ENCODE results near the gene SORBS1. TPM values are rescaled to one million over a fixed set of nuclear protein-coding genes. Genes with fewer than 3 reads are reported as not detected.

The SORBS1 gene
- total and polyA plus RNA-seq, 4 donors: 33.2 to 71.3 (median 44.1) TPM

DNA sequence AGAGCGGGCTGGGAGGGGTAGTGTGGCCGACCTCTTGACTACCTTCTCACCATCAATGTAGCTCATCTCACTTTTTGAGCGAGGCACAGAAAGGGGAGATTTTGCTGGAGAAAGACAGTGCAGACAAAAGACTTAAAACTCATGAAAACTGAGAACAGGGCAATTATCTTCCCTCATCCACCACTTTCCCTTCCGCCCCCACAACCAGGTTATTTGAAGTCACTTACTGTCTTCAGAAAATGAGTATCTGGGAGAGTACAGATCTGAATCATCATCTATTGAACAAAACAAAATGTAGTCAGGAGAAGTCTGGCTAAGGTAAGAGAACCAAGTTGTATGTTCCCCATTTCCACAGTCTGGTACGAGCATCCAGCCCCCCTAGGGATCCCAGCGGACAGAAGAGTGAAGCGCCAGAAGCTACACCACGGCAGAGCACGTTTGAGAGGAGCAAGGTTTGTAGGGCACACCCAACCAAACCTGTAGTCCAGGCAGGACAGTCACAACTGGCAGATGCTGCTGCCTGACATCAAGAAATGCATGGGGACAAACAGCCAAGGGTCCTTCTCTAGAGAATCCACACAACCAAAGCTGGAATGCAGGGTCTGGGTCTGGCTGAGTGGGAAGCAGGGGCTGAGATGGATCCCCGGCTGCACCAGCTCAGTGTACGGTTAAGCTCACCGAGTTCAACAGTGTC, 177.0 kb downstream of the SORBS1 start:
- peaks cover 0 to 18% (median 14%) of the 10 kb centered on the region in 4 donors for H3K4me1 ChIP-seq (ENCODE audit: control insufficient read depth in 4 of 4, insufficient read depth in 4 of 4, low read length in 3 of 4)
- H3K4me3 ChIP-seq (ENCODE audit: low read depth in 1 of 3, low read length in 3 of 3): no peak overlapping the region
- TF ChIP-seq FOXA2 (IDR thresholded peaks at IDR 0.05) (no peak), REST (IDR thresholded peaks at IDR 0.05) (no peak)
- no peaks in the 10 kb centered on the region for H3K9me3 ChIP-seq (ENCODE audit: control insufficient read depth in 4 of 4, low read length in 3 of 4)
- no peak overlapping the region for H3K27ac ChIP-seq (ENCODE audit: low read depth in 1 of 2, low read length in 2 of 2)
- peaks cover 4 to 40% (median 39%) of the 10 kb centered on the region in 4 donors for H3K36me3 ChIP-seq (ENCODE audit: control insufficient read depth in 4 of 4, insufficient read depth in 3 of 4, low read depth in 1 of 4, low read length in 3 of 4)
- no peak for DNase-seq (ENCODE audit: low spot score)
- 92% methylated on average over 12 of the region's 12 CpGs for WGBS
- H3K27me3 ChIP-seq (ENCODE audit: control insufficient read depth in 4 of 4, insufficient read depth in 4 of 4, low read length in 3 of 4): no peaks in the 10 kb centered on the region
- H3K9ac ChIP-seq (ENCODE audit: low read depth in 1 of 2, low read length in 2 of 2): no peak overlapping the region

GRCh38 chr10:95382596-95382995, 178.6 kb downstream of the SORBS1 start:
- Histone ChIP-seq H3K4me1 (ENCODE audit: control insufficient read depth in 4 of 4, insufficient read depth in 4 of 4, low read length in 3 of 4) (peaks cover 0 to 7% (median 4%) of the 10 kb centered on the region in 4 donors), H3K36me3 (ENCODE audit: control insufficient read depth in 4 of 4, insufficient read depth in 3 of 4, low read depth in 1 of 4, low read length in 3 of 4) (peaks cover 4 to 40% (median 39%) of the 10 kb centered on the region in 4 donors), H3K4me3 (ENCODE audit: low read depth in 1 of 3, low read length in 3 of 3) (no peak overlapping the region), H3K9ac (ENCODE audit: low read depth in 1 of 2, low read length in 2 of 2) (no peak overlapping the region), H3K9me3 (ENCODE audit: control insufficient read depth in 4 of 4, low read length in 3 of 4) (no peaks in the 10 kb centered on the region), H3K27me3 (ENCODE audit: control insufficient read depth in 4 of 4, insufficient read depth in 4 of 4, low read length in 3 of 4) (no peaks in the 10 kb centered on the region), H3K27ac (ENCODE audit: low read depth in 1 of 2, low read length in 2 of 2) (no peak overlapping the region)
- no peak for TF ChIP-seq ZBTB33 (IDR thresholded peaks at IDR 0.05)
- no peak for TF ChIP-seq REST (IDR thresholded peaks at IDR 0.05)
- no peak for TF ChIP-seq RAD21 (IDR thresholded peaks at IDR 0.05)
- no peak for TF ChIP-seq SP1 (IDR thresholded peaks at IDR 0.05)
- TF ChIP-seq HNF4G (IDR thresholded peaks at IDR 0.05): no peak
- TF ChIP-seq, protein P1, sequence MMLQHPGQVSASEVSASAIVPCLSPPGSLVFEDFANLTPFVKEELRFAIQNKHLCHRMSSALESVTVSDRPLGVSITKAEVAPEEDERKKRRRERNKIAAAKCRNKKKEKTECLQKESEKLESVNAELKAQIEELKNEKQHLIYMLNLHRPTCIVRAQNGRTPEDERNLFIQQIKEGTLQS (IDR thresholded peaks at IDR 0.05): no peak
- TF ChIP-seq EGR1 (IDR thresholded peaks at IDR 0.05; ENCODE audit: low read depth in 2 of 2): no peak
- no peak for TF ChIP-seq GABPA (IDR thresholded peaks at IDR 0.05 in 1 of 2, conservative IDR thresholded peaks at IDR 0.05 in 1 of 2)
- no peak for TF ChIP-seq NR2F2 (IDR thresholded peaks at IDR 0.05)
- TF ChIP-seq, protein P2, sequence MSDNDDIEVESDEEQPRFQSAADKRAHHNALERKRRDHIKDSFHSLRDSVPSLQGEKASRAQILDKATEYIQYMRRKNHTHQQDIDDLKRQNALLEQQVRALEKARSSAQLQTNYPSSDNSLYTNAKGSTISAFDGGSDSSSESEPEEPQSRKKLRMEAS (IDR thresholded peaks at IDR 0.05): no peak
- no peak for TF ChIP-seq HNF4A (conservative IDR thresholded peaks at IDR 0.05)
- TF ChIP-seq FOXA1 (IDR thresholded peaks at IDR 0.05): no peak
- no peak for TF ChIP-seq CTCF (IDR thresholded peaks at IDR 0.05; ENCODE audit: low read depth, low read length, missing input control)
- TF ChIP-seq YY1 (IDR thresholded peaks at IDR 0.05): no peak
- TF ChIP-seq JUND (IDR thresholded peaks at IDR 0.05): no peak
- TF ChIP-seq FOXA2 (IDR thresholded peaks at IDR 0.05): no peak
- no peak for TF ChIP-seq TAF1 (conservative IDR thresholded peaks at IDR 0.05)
- TF ChIP-seq RXRA (IDR thresholded peaks at IDR 0.05): no peak
- DNase-seq (ENCODE audit: low spot score): no peak
- WGBS: 90% methylated on average over 2 of the region's 2 CpGs

All from liver (tissue), 9 donors.